CD4-positive, alpha-beta T cell treated with Interferon gamma for 1 hour (primary cell): ENCODE results near the gene TMEM86B.
A peak's percentile ranks its signal among the peaks of the same experiment; 100 is the strongest.

Experiments
- DNase-seq: peaks from one replicate; pipeline ENCODE4 v3.0.0-alpha.2; 2020

TMEM86B gene

GRCh38 chr19:55212447-55212846 is 16.1 kb downstream of the TMEM86B start:
- peak; percentile 28 for DNase-seq

- no peak for DNase-seq
Measured at GRCh38 chr19:55209693-55210472, 18.7 kb downstream of the TMEM86B start.

GRCh38 chr19:55208880-55209692 is 19.5 kb downstream of the TMEM86B start, which contains the start of gene PTPRH:
Gene PTPRH, minus strand, starts transcription at chr19:55209501. Its CDS starts 68 bp downstream, at chr19:55209433.
- no peak for DNase-seq

DNA sequence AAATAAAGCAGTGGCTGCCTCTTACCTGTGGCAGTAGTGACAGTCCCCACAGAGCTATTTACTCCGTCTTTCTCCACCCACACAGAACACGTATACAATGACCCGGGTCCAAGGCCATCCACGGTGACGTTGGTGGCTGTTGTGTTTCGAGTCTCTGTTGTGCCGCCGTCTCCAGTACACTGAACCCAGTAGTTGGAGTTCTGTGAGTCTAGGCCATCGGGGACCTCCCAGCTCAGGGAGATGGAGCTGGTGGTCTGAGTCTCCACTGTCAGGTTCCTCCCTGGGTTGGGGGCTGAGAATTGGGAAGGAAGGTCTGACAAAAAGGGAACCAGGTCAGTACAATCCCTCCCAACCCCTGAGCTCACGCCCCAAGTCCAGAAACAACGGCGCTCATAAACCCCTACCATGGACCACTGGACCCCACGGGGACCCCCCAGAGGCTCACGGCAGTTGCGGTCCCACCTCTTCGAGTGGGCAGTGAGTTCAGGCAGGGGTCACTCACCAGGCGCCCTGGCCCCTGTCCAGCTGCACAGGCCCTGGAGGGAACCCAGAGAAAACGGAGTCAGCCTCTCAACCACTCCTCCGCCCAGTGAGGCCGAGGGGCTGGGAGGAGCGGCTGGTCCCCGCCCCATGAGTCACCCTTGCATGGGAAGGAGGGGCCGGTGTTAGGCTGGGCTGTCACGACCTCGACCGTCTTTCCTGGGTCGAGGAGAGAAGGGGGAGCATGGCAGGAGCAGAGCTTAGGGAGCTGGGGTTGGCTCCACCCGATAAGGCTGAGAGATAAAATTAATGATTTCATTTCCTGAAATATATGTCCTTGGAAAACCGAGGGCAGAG is 21.7 kb downstream of the TMEM86B start:
- DNase-seq, result peak; percentile 45

DNA sequence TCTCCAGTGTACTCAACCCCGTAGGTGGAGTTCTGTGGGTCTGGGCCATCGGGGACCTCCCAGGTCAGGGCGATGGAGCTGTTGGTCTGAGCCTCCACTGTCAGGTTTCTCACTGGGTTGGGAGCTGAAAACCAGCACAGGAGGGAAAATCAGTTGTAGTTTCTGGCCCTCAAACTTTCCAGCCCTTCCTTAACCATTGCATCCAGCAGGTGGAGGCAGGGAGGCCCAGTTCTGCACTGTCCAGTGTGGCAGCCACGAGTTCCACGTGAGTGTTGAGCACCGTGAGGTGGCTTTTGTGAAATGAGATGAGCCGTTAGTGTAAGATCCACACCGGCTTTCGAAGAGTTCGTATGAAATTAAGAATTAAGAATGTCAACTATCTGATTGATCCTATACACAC is 26.4 kb downstream of the TMEM86B start:
- DNase-seq, result peak; percentile 9

GRCh38 chr19:55199620-55200204 is 28.9 kb downstream of the TMEM86B start:
- DNase-seq, result no peak

- DNase-seq, result no peak
Measured at GRCh38 chr19:55198651-55199050, 29.9 kb downstream of the TMEM86B start.

DNA sequence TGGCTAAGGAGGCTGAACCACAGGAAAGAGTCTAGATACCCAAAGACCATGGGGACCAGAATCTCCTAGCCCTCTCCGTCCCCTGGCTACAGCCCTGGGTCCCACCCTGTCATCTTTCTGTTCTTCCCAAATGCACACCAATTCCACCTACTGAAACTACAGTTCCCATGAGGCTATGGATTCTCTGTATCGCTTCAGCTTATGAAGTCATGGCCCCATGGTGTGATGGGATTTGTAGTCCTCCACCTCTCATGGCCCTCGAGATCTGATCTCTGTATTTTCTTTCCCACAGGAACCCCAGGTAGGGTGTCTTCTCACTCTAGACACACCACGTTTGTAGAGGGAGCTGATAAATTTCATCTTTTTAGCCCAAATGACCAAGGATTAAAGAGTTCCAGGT is 31.0 kb downstream of the TMEM86B start:
- no peak for DNase-seq

GRCh38 chr19:55196803-55197202 is 31.8 kb downstream of the TMEM86B start:
- DNase-seq, result no peak

DNA sequence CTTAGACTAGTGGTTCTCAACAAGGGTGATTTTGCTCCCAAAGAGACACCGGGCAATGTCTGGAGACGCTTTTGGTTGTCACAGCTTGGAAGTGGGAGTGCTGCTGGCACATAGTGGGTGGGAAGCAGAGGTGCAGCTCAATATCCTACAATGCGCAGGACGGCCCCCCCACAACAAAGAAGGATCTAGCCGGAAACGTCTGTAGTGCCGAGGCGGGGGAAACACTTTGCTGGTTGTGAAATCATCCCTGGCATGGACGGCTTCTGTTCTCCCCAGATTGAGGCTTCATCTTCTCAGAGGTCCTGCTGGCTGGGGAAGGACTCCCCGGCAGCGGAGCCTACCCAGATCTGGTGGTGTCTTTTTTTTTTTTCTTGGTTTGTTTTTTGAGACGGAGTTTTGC is 35.1 kb downstream of the TMEM86B start:
- no peak for DNase-seq

- no peak for DNase-seq
Measured at GRCh38 chr19:55189403-55189835, 39.1 kb downstream of the TMEM86B start.

- DNase-seq, result no peak
Measured at GRCh38 chr19:55188625-55189024, 39.9 kb downstream of the TMEM86B start.

- no peak for DNase-seq
Measured at GRCh38 chr19:55186080-55186479, 42.5 kb downstream of the TMEM86B start.

- no peak for DNase-seq
Measured at GRCh38 chr19:55181740-55182139, 46.8 kb downstream of the TMEM86B start.

DNA sequence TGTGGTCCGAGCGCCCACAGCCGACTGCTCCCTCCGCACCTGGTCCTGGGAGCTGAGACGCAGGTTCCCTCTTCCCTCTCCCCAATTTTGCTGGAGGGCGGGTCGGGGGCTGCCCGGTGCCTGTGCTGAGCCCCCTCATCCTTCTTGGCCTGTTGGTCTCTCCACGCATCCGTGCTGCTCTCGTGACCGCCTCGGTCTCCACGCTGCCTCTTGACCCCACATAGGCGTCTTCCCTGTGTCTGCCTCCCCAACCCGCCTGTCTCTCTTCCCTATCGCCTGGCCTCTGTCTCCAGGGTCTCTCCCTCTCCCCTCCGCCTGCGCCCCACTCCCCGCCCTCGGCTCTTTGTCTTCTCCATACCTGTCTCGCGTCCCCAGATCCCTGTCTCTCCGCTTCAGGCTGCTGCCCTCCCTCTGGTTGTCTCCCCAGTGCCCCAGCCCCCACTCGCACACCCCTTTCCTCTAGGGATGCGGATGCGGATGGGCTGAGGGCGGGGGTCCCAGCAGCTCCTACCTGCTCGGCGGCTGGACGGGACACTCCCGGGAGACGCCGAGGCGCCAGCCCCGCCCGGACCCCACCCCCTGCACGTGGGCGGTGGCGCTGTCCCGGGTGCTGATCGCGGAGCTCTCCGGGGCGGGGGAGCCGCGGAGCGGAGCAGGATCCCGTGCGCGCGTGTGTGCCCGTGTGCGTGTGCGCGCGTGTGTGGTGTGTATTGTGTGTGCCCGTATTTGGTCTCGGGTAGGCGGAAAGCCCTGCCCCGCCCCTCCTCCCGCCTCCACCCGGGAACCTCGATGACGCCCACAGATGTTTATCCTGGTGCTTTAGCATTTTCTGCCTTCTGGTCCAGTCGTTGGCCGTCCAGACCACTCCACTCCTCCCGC is 48.7 kb downstream of the TMEM86B start, which contains the start of gene SYT5:
TSS of gene SYT5 (minus strand) at position 684 of the 879 bp plus-strand sequence. CDS start 1,248 bp downstream, outside the sequence.
- peak; percentile 40 for DNase-seq

- peak; percentile 96 for DNase-seq
Measured at GRCh38 chr19:55178781-55179599, 49.6 kb downstream of the TMEM86B start.
